EL (cell line): ENCODE results near the gene FSCN2.
A peak's percentile ranks its signal among the peaks of the same experiment; 100 is the strongest.
"Not testable (repeated sequence)": the region's sequence is repeated elsewhere in the genome, so short reads cannot be mapped to it uniquely, and the experiment has no call there.

Source experiments
- DNase-seq: peaks from one replicate; pipeline ENCODE4 v3.0.0-alpha.2; 2016

FSCN2 gene

GRCh38 chr17:81580481-81580880, 52.3 kb downstream of the FSCN2 start:
- no peak for DNase-seq

GRCh38 chr17:81581758-81582157, 53.6 kb downstream of the FSCN2 start:
- DNase-seq: no peak

GRCh38 chr17:81582341-81582740, 54.2 kb downstream of the FSCN2 start:
- DNase-seq: peak; percentile 70

- DNase-seq: no peak
Measured at GRCh38 chr17:81582749-81583148, 54.6 kb downstream of the FSCN2 start.

- no peak for DNase-seq
Measured at GRCh38 chr17:81583589-81584342, 55.6 kb downstream of the FSCN2 start.

- not testable (repeated sequence) for DNase-seq
Measured at GRCh38 chr17:81584771-81585170, 56.6 kb downstream of the FSCN2 start.

- DNase-seq: no peak
Measured at GRCh38 chr17:81586096-81586495, 57.9 kb downstream of the FSCN2 start.
